Neural crest cell (in vitro differentiated cells): ENCODE measurements around the gene IRS2. TPM values are rescaled to one million over a fixed set of nuclear protein-coding genes. Genes with fewer than 3 reads are reported as not detected.

Experiments
- DNase-seq: peaks from one replicate; pipeline ENCODE4 v3.0.0; 2021; ENCODE audit warnings: low read depth, mixed read lengths, low spot score
- H3K27ac Mint-ChIP-seq: one replicate; pipeline ENCODE4 v1.8.0; 2021; ENCODE audit warnings: mild to moderate bottlenecking, mixed read lengths; ENCODE audit not compliant: unreplicated experiment
- H3K27me3 Mint-ChIP-seq: 2 replicates; pipeline ENCODE4 v1.8.0; 2021; ENCODE audit warnings: low read depth, mild to moderate bottlenecking, mixed read lengths
- H3K36me3 Mint-ChIP-seq: 2 replicates; pipeline ENCODE4 v1.8.0; 2021; ENCODE audit warnings: low read depth, mild to moderate bottlenecking, mixed read lengths
- H3K4me1 Mint-ChIP-seq: 2 replicates; pipeline ENCODE4 v1.8.0; 2021; ENCODE audit warnings: mixed read lengths
- H3K4me3 Mint-ChIP-seq: one replicate; pipeline ENCODE4 v1.8.0; 2021; ENCODE audit warnings: mild to moderate bottlenecking, mixed read lengths
- H3K9me3 Mint-ChIP-seq: 2 replicates; pipeline ENCODE4 v1.8.0; 2021; ENCODE audit warnings: mixed read lengths
- CTCF ChIP-seq: fragments of 200-600 bp; sonication (generic); conservative IDR thresholded peaks from 2 replicates; pipeline ENCODE4 v1.5.0; 2021; ENCODE audit warnings: antibody characterized with exemption, mild to moderate bottlenecking
- total RNA-seq: library from RNA; stranded (reverse); gene quantifications from 2 replicates; pipeline ENCODE4 v1.2.1, GENCODE V29; 2021

IRS2 gene
- total RNA-seq, 1 donor from 2014 or later: 7.0 TPM

- no peaks in the 10 kb centered on the region for H3K9me3 Mint-ChIP-seq
- H3K4me3 Mint-ChIP-seq: peak overlapping the region; percentile 83
- TF ChIP-seq CTCF: peak; percentile 72
- peaks cover 14% of the 10 kb centered on the region for H3K27me3 Mint-ChIP-seq
- DNase-seq: peak; percentile 84
- peaks cover 25% of the 10 kb centered on the region for H3K4me1 Mint-ChIP-seq
- H3K27ac Mint-ChIP-seq: no peak overlapping the region
- peaks cover 10% of the 10 kb centered on the region for H3K36me3 Mint-ChIP-seq
Measured at GRCh38 chr13:109784590-109785140, 1.7 kb downstream of the IRS2 start.

- Mint-ChIP-seq H3K4me1 (peaks cover 32% of the 10 kb centered on the region), H3K4me3 (peak overlapping the region; percentile 57), H3K36me3 (peaks cover 10% of the 10 kb centered on the region), H3K27ac (no peak overlapping the region), H3K9me3 (no peaks in the 10 kb centered on the region), H3K27me3 (peaks cover 9% of the 10 kb centered on the region)
- DNase-seq: no peak
- no peak for TF ChIP-seq CTCF
Measured at GRCh38 chr13:109783815-109784589, 2.4 kb downstream of the IRS2 start.

GRCh38 chr13:109783447-109783814 is 3.0 kb downstream of the IRS2 start:
- no peaks in the 10 kb centered on the region for H3K9me3 Mint-ChIP-seq
- H3K36me3 Mint-ChIP-seq: peaks cover 10% of the 10 kb centered on the region
- no peak for DNase-seq
- TF ChIP-seq CTCF: no peak
- no peak overlapping the region for H3K27ac Mint-ChIP-seq
- H3K4me3 Mint-ChIP-seq: no peak overlapping the region
- peaks cover 4% of the 10 kb centered on the region for H3K27me3 Mint-ChIP-seq
- H3K4me1 Mint-ChIP-seq: peaks cover 34% of the 10 kb centered on the region

GRCh38 chr13:109782823-109783431 is 3.5 kb downstream of the IRS2 start:
- Mint-ChIP-seq H3K9me3 (no peaks in the 10 kb centered on the region), H3K27ac (no peak overlapping the region), H3K36me3 (peaks cover 10% of the 10 kb centered on the region), H3K27me3 (no peaks in the 10 kb centered on the region), H3K4me1 (peaks cover 36% of the 10 kb centered on the region), H3K4me3 (no peak overlapping the region)
- no peak for DNase-seq
- no peak for TF ChIP-seq CTCF

GRCh38 chr13:109782066-109782822 is 4.1 kb downstream of the IRS2 start:
- peaks cover 10% of the 10 kb centered on the region for H3K36me3 Mint-ChIP-seq
- H3K4me1 Mint-ChIP-seq: peaks cover 38% of the 10 kb centered on the region
- no peaks in the 10 kb centered on the region for H3K9me3 Mint-ChIP-seq
- no peak overlapping the region for H3K27ac Mint-ChIP-seq
- H3K27me3 Mint-ChIP-seq: no peaks in the 10 kb centered on the region
- no peak overlapping the region for H3K4me3 Mint-ChIP-seq
- no peak for DNase-seq
- TF ChIP-seq CTCF: no peak
